Measurements from ENCODE around the gene PAK2. TPM values are rescaled to one million over a fixed set of nuclear protein-coding genes. Genes with fewer than 3 reads are reported as not detected.
"Not testable (repeated sequence)": the region's sequence is repeated elsewhere in the genome, so short reads cannot be mapped to it uniquely, and the experiment has no call there.

The PAK2 gene
- total RNA-seq, 1 experiment from 2014 or later, result 102 TPM

GRCh38 chr3:196741249-196741889 is 1.7 kb downstream of the PAK2 start:
- intact Hi-C loops (cut with micrococcal nuclease; ENCODE audit: unreplicated experiment), result no loop called here
- Histone ChIP-seq H3K9me3 (ENCODE audit: low read depth, low read length, poor library complexity, severe bottlenecking) (no peaks in the 10 kb centered on the region), H3K27me3 (replicated peaks; ENCODE audit: insufficient read depth, low read depth, low read length, poor library complexity) (no peaks in the 10 kb centered on the region), H3K4me3 (ENCODE audit: low read depth, low read length, poor library complexity, severe bottlenecking) (peak overlapping the region; percentile 95), H3K4me1 (ENCODE audit: insufficient read depth, low read length, poor library complexity, severe bottlenecking) (peaks cover 9% of the 10 kb centered on the region), H3K36me3 (ENCODE audit: insufficient read depth, low read length, poor library complexity, severe bottlenecking) (peaks cover 6% of the 10 kb centered on the region), H3K27ac (ENCODE audit: low read depth, low read length, poor library complexity, severe bottlenecking) (peak overlapping the region; percentile 97)
- TSS peak; percentile 62 for BruUV-seq (replicated peaks)
- CTCF ChIA-PET, result no interaction called here
- POLR2A ChIA-PET (ENCODE audit: low non-redundant PET), result no interaction called here
- DNase-seq (ENCODE audit: low spot score), result no peak
- TF ChIP-seq, protein P1, sequence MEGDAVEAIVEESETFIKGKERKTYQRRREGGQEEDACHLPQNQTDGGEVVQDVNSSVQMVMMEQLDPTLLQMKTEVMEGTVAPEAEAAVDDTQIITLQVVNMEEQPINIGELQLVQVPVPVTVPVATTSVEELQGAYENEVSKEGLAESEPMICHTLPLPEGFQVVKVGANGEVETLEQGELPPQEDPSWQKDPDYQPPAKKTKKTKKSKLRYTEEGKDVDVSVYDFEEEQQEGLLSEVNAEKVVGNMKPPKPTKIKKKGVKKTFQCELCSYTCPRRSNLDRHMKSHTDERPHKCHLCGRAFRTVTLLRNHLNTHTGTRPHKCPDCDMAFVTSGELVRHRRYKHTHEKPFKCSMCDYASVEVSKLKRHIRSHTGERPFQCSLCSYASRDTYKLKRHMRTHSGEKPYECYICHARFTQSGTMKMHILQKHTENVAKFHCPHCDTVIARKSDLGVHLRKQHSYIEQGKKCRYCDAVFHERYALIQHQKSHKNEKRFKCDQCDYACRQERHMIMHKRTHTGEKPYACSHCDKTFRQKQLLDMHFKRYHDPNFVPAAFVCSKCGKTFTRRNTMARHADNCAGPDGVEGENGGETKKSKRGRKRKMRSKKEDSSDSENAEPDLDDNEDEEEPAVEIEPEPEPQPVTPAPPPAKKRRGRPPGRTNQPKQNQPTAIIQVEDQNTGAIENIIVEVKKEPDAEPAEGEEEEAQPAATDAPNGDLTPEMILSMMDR (conservative IDR thresholded peaks at IDR 0.05; ENCODE audit: low read depth, low read length), result no peak
- TF ChIP-seq EZH2 (IDR thresholded peaks at IDR 0.05; ENCODE audit: borderline replicate concordance, low read depth, low read length, poor library complexity, severe bottlenecking), result no peak

DNA sequence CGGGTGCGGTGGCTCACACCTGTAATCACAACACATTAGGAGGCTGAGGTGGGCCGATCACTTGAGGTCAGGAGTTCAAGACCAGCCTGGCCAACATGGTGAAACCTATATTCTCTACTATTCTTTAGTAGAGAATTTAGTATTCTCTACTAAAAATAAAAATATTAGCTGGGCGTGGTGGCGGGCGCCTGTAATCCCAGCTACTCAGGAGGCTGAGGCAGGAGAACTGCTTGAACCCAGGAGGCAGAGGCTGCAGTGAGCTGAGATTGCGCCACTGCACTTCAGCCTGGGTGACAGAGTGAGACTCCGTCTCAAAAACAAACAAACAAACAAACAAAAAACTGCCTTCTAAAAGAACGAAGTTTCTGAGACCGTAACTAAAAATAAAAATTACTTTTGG is 3.9 kb downstream of the PAK2 start:
- intact Hi-C loops (cut with micrococcal nuclease; ENCODE audit: unreplicated experiment); POLR2A ChIA-PET (ENCODE audit: low non-redundant PET): not testable (repeated sequence)

GRCh38 chr3:196749125-196749524 is 9.5 kb downstream of the PAK2 start:
- Histone ChIP-seq H3K9me3 (ENCODE audit: low read depth, low read length, poor library complexity, severe bottlenecking) (peaks cover 3% of the 10 kb centered on the region), H3K36me3 (ENCODE audit: insufficient read depth, low read length, poor library complexity, severe bottlenecking) (peaks cover 19% of the 10 kb centered on the region), H3K27ac (ENCODE audit: low read depth, low read length, poor library complexity, severe bottlenecking) (no peak overlapping the region), H3K27me3 (replicated peaks; ENCODE audit: insufficient read depth, low read depth, low read length, poor library complexity) (no peaks in the 10 kb centered on the region), H3K4me3 (ENCODE audit: low read depth, low read length, poor library complexity, severe bottlenecking) (no peak overlapping the region), H3K4me1 (ENCODE audit: insufficient read depth, low read length, poor library complexity, severe bottlenecking) (no peaks in the 10 kb centered on the region)
- intact Hi-C loops (cut with micrococcal nuclease; ENCODE audit: unreplicated experiment), result no loop called here
- no peak for DNase-seq (ENCODE audit: low spot score)
- TF ChIP-seq, protein P1 (conservative IDR thresholded peaks at IDR 0.05; ENCODE audit: low read depth, low read length), result no peak
- no peak for TF ChIP-seq EZH2 (IDR thresholded peaks at IDR 0.05; ENCODE audit: borderline replicate concordance, low read depth, low read length, poor library complexity, severe bottlenecking)
- BruUV-seq (replicated peaks), result no TSS peak
- ChIA-PET CTCF (no interaction called here), POLR2A (ENCODE audit: low non-redundant PET) (no interaction called here)

More for the DNA sequence above, 3.9 kb downstream of the PAK2 start:
- CTCF ChIA-PET; H3K27ac ChIP-seq (ENCODE audit: low read depth, low read length, poor library complexity, severe bottlenecking); H3K9me3 ChIP-seq (ENCODE audit: low read depth, low read length, poor library complexity, severe bottlenecking); BruUV-seq (replicated peaks); H3K4me1 ChIP-seq (ENCODE audit: insufficient read depth, low read length, poor library complexity, severe bottlenecking); H3K4me3 ChIP-seq (ENCODE audit: low read depth, low read length, poor library complexity, severe bottlenecking); DNase-seq (ENCODE audit: low spot score); H3K27me3 ChIP-seq (replicated peaks; ENCODE audit: insufficient read depth, low read depth, low read length, poor library complexity): not testable (repeated sequence)
- peaks cover 16% of the 10 kb centered on the region for H3K36me3 ChIP-seq (ENCODE audit: insufficient read depth, low read length, poor library complexity, severe bottlenecking)

DNA sequence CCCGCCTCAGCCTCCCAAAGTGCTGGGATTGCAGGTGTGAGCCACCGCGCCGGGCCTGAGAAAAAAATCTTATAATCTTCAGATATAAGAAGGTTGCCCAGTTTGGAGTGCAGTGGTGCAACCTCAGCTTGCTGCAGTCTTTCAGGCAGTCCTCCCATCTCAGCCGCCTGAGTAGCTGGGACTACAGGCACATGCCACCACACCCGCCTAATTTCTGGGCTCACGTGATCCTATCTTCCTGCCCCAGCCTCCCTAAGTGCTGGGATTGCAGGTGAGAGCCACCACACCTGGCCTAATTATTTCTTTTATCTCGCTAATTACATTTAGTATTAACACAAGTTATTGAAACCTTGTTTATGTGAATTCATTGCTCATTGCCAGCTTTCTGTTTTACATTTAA is 13.5 kb downstream of the PAK2 start:
- peaks cover 10% of the 10 kb centered on the region for H3K36me3 ChIP-seq (ENCODE audit: insufficient read depth, low read length, poor library complexity, severe bottlenecking)
- POLR2A ChIA-PET (ENCODE audit: low non-redundant PET), result interaction anchor here (0.6 kb wide), 1 partner anchor 43 kb away, joined by 3 read pairs; no protein-coding TSS in a partner anchor
- intact Hi-C loops (cut with micrococcal nuclease; ENCODE audit: unreplicated experiment), result no loop called here

More for the DNA sequence above, 13.5 kb downstream of the PAK2 start:
- Histone ChIP-seq H3K27ac (ENCODE audit: low read depth, low read length, poor library complexity, severe bottlenecking) (no peak overlapping the region), H3K4me3 (ENCODE audit: low read depth, low read length, poor library complexity, severe bottlenecking) (no peak overlapping the region), H3K4me1 (ENCODE audit: insufficient read depth, low read length, poor library complexity, severe bottlenecking) (no peaks in the 10 kb centered on the region), H3K9me3 (ENCODE audit: low read depth, low read length, poor library complexity, severe bottlenecking) (peaks cover 15% of the 10 kb centered on the region), H3K27me3 (replicated peaks; ENCODE audit: insufficient read depth, low read depth, low read length, poor library complexity) (no peaks in the 10 kb centered on the region)
- DNase-seq (ENCODE audit: low spot score), result no peak
- TF ChIP-seq EZH2 (IDR thresholded peaks at IDR 0.05; ENCODE audit: borderline replicate concordance, low read depth, low read length, poor library complexity, severe bottlenecking), result no peak
- TF ChIP-seq, protein P1 (conservative IDR thresholded peaks at IDR 0.05; ENCODE audit: low read depth, low read length), result no peak
- BruUV-seq (replicated peaks), result no TSS peak
- CTCF ChIA-PET, result no interaction called here
